ENCODE measurements around the gene CCDC78. TPM values are rescaled to one million over a fixed set of nuclear protein-coding genes. Genes with fewer than 3 reads are reported as not detected.
A peak's percentile ranks its signal among the peaks of the same experiment; 100 is the strongest.

Gene CCDC78
- total RNA-seq, 2 experiments from 2014 or later: 1.2 to 2.7 TPM

- Mint-ChIP-seq H3K4me1 (ENCODE audit: low read depth) (peaks cover 11% of the 10 kb centered on the region), H3K27me3 (no peaks in the 10 kb centered on the region), H3K4me3 (peak overlapping the region; percentile 15), H3K9me3 (no peaks in the 10 kb centered on the region), H3K27ac (no peak overlapping the region), H3K36me3 (ENCODE audit: low read depth) (no peaks in the 10 kb centered on the region)
- Histone ChIP-seq H3K9me3 (ENCODE audit: control insufficient read depth in 1 of 2, insufficient read depth in 1 of 2, low read length in 2 of 2) (peaks cover 0 to 8% of the 10 kb centered on the region in 2 experiments), H3K4me1 (ENCODE audit: insufficient read depth, low read length) (peaks cover 56% of the 10 kb centered on the region), H3K4me3 (ENCODE audit: low read length) (no peak overlapping the region), H3K27ac (ENCODE audit: low read depth in 1 of 2, low read length in 2 of 2) (no peak overlapping the region), H3K27me3 (ENCODE audit: control insufficient read depth in 1 of 2, insufficient read depth in 2 of 2, low read length in 2 of 2) (no peaks in the 10 kb centered on the region), H3K36me3 (ENCODE audit: insufficient read depth, low read length) (no peaks in the 10 kb centered on the region)
- CTCF ChIA-PET: interaction anchor here (0.9 kb wide), 1 partner anchor 12 kb away, joined by 3 read pairs; no protein-coding TSS in a partner anchor
- DNase-seq (no peak), ATAC-seq (ENCODE audit: poor library complexity) (no peak)
- POLR2A ChIA-PET: interaction anchor here (1.0 to 5.0 kb wide), 4 partner anchors 9 to 43 kb away, joined by 3 to 30 read pairs (median 8); partner anchors contain the start of gene METRN
- TF ChIP-seq CTCF (IDR thresholded peaks at IDR 0.05): no peak
- intact Hi-C loops (cut with DNase I, micrococcal nuclease): no loop called here
Observed at GRCh38 chr16:724188-725040, 1.8 kb downstream of the CCDC78 start.

GRCh38 chr16:723695-724094, 2.5 kb downstream of the CCDC78 start:
- ChIA-PET CTCF (no interaction called here), POLR2A (interaction anchor here (1.0 to 1.6 kb wide), 3 partner anchors 9 to 43 kb away, joined by 3 to 5 read pairs (median 3); no protein-coding TSS in a partner anchor)
- H3K4me3 ChIP-seq (ENCODE audit: low read length): no peak overlapping the region
- H3K9me3 ChIP-seq (ENCODE audit: control insufficient read depth in 1 of 2, insufficient read depth in 1 of 2, low read length in 2 of 2): peaks cover 0 to 8% of the 10 kb centered on the region in 2 experiments
- intact Hi-C loops (cut with DNase I, micrococcal nuclease): no loop called here
- ATAC-seq (ENCODE audit: poor library complexity): no peak
- Mint-ChIP-seq H3K36me3 (ENCODE audit: low read depth) (no peaks in the 10 kb centered on the region), H3K27me3 (no peaks in the 10 kb centered on the region), H3K4me1 (ENCODE audit: low read depth) (peaks cover 17% of the 10 kb centered on the region), H3K4me3 (peak overlapping the region; percentile 15), H3K9me3 (no peaks in the 10 kb centered on the region), H3K27ac (no peak overlapping the region)
- TF ChIP-seq CTCF (IDR thresholded peaks at IDR 0.05): no peak
- H3K36me3 ChIP-seq (ENCODE audit: insufficient read depth, low read length): no peaks in the 10 kb centered on the region
- no peak overlapping the region for H3K27ac ChIP-seq (ENCODE audit: low read depth in 1 of 2, low read length in 2 of 2)
- DNase-seq: no peak
- no peaks in the 10 kb centered on the region for H3K27me3 ChIP-seq (ENCODE audit: control insufficient read depth in 1 of 2, insufficient read depth in 2 of 2, low read length in 2 of 2)
- peaks cover 61% of the 10 kb centered on the region for H3K4me1 ChIP-seq (ENCODE audit: insufficient read depth, low read length)

GRCh38 chr16:722835-723633, 3.2 kb downstream of the CCDC78 start:
- Histone ChIP-seq H3K4me1 (ENCODE audit: insufficient read depth, low read length) (peaks cover 56% of the 10 kb centered on the region), H3K4me3 (ENCODE audit: low read length) (no peak overlapping the region), H3K27ac (ENCODE audit: low read depth in 1 of 2, low read length in 2 of 2) (no peak overlapping the region), H3K36me3 (ENCODE audit: insufficient read depth, low read length) (no peaks in the 10 kb centered on the region), H3K9me3 (ENCODE audit: control insufficient read depth in 1 of 2, insufficient read depth in 1 of 2, low read length in 2 of 2) (peaks cover 0 to 8% of the 10 kb centered on the region in 2 experiments), H3K27me3 (ENCODE audit: control insufficient read depth in 1 of 2, insufficient read depth in 2 of 2, low read length in 2 of 2) (no peaks in the 10 kb centered on the region)
- Mint-ChIP-seq H3K4me3 (peak overlapping the region; percentile 54), H3K4me1 (ENCODE audit: low read depth) (peaks cover 17% of the 10 kb centered on the region), H3K27ac (no peak overlapping the region), H3K9me3 (no peaks in the 10 kb centered on the region), H3K36me3 (ENCODE audit: low read depth) (no peaks in the 10 kb centered on the region), H3K27me3 (no peaks in the 10 kb centered on the region)
- CTCF ChIA-PET: interaction anchor here (0.8 kb wide), 1 partner anchor 10 kb away, joined by 3 read pairs; no protein-coding TSS in a partner anchor
- intact Hi-C loops (cut with DNase I, micrococcal nuclease): no loop called here
- POLR2A ChIA-PET: interaction anchor here (1.5 to 1.6 kb wide), 2 partner anchors 28 to 42 kb away, joined by 3 to 5 read pairs; no protein-coding TSS in a partner anchor
- ATAC-seq (ENCODE audit: poor library complexity): no peak
- DNase-seq: no peak
- TF ChIP-seq CTCF (IDR thresholded peaks at IDR 0.05): no peak
